Suppressor macrophage treated with lipopolysaccharide for 1 hour (primary cell): ENCODE data around the gene ASCC2.
"Not testable (repeated sequence)": the region's sequence is repeated elsewhere in the genome, so short reads cannot be mapped to it uniquely, and the experiment has no call there.

ENCODE experiments used
- DNase-seq, 3 donors: peaks; one replicate each; pipeline ENCODE4 v3.0.0-alpha.2; 2020 to 2022

Gene ASCC2

GRCh38 chr22:29837741-29838598 lies at the start of gene ASCC2:
Gene ASCC2, minus strand, starts transcription at chr22:29838274. Its CDS starts 5,949 bp downstream, at chr22:29832325.
- DNase-seq = peak; percentile 99 to 100 (median 99)

- DNase-seq = no peak
Observed at GRCh38 chr22:29887358-29887757, 49.3 kb upstream of the ASCC2 start.

GRCh38 chr22:29886596-29886995 lies 48.5 kb upstream of the ASCC2 start:
- peak; percentile 50 to 89 (median 86) for DNase-seq

- no peak for DNase-seq
Observed at GRCh38 chr22:29885610-29886009, 47.5 kb upstream of the ASCC2 start.

GRCh38 chr22:29883775-29884097 lies 45.7 kb upstream of the ASCC2 start:
- DNase-seq = peak in 2 of 3 donors; percentile 44 to 46

- DNase-seq = peak; percentile 94 to 99 (median 98)
Observed at GRCh38 chr22:29883045-29883774, 45.1 kb upstream of the ASCC2 start, which contains the start of gene MTMR3. Gene MTMR3, plus strand, starts transcription at chr22:29883174. Its CDS starts 87,886 bp downstream, at chr22:29971060.

- DNase-seq = no peak
Observed at GRCh38 chr22:29882716-29883044, 44.6 kb upstream of the ASCC2 start.

- peak; percentile 52 to 62 (median 61) for DNase-seq
Observed at GRCh38 chr22:29879753-29880152, 41.7 kb upstream of the ASCC2 start.

- peak; percentile 74 to 86 (median 83) for DNase-seq
Observed at GRCh38 chr22:29877620-29878019, 39.5 kb upstream of the ASCC2 start.

GRCh38 chr22:29873943-29874342 lies 35.9 kb upstream of the ASCC2 start:
- DNase-seq = no peak

- DNase-seq = peak; percentile 66 to 71 (median 69)
Observed at GRCh38 chr22:29872989-29873388, 34.9 kb upstream of the ASCC2 start.

GRCh38 chr22:29872144-29872893 lies 34.2 kb upstream of the ASCC2 start:
- DNase-seq = no peak

- DNase-seq = no peak
Observed at GRCh38 chr22:29871684-29872083, 33.6 kb upstream of the ASCC2 start.

GRCh38 chr22:29870574-29870973 lies 32.5 kb upstream of the ASCC2 start:
- no peak for DNase-seq

GRCh38 chr22:29867851-29868250 lies 29.8 kb upstream of the ASCC2 start:
- no peak for DNase-seq

GRCh38 chr22:29867260-29867659 lies 29.2 kb upstream of the ASCC2 start:
- DNase-seq = no peak

GRCh38 chr22:29865572-29865971 lies 27.5 kb upstream of the ASCC2 start:
- DNase-seq = not testable (repeated sequence)

GRCh38 chr22:29861672-29862297 lies 23.7 kb upstream of the ASCC2 start:
- DNase-seq = no peak

- DNase-seq = peak in 2 of 3 donors; percentile 50 to 51
Observed at GRCh38 chr22:29860006-29860766, 22.1 kb upstream of the ASCC2 start.

- not testable (repeated sequence) for DNase-seq
Observed at GRCh38 chr22:29859030-29859429, 21.0 kb upstream of the ASCC2 start.

- no peak for DNase-seq
Observed at GRCh38 chr22:29856496-29856895, 18.4 kb upstream of the ASCC2 start.

- peak; percentile 52 to 57 (median 53) for DNase-seq
Observed at GRCh38 chr22:29855611-29856181, 17.6 kb upstream of the ASCC2 start.
